ENCODE measurements around the gene TFAP2C.

The TFAP2C gene

GRCh38 chr20:56588996-56589395, 40.1 kb upstream of the TFAP2C start:
- DNase-seq (ENCODE audit: low spot score): no peak
- in situ Hi-C loops (cut with MboI; ENCODE audit: low pct_unique_long_range_greater_than_20kb, low sequenced_read_pairs, unreplicated experiment): no loop called here
- no peak for TF ChIP-seq CTCF (IDR thresholded peaks at IDR 0.05; ENCODE audit: extremely low read depth, insufficient read depth, missing control alignments)

- no peak for DNase-seq (ENCODE audit: low spot score)
- in situ Hi-C loops (cut with MboI; ENCODE audit: low pct_unique_long_range_greater_than_20kb, low sequenced_read_pairs, unreplicated experiment): no loop called here
- no peak for TF ChIP-seq CTCF (IDR thresholded peaks at IDR 0.05; ENCODE audit: extremely low read depth, insufficient read depth, missing control alignments)
Observed at GRCh38 chr20:56589633-56590032, 39.5 kb upstream of the TFAP2C start.

- in situ Hi-C loops (cut with MboI; ENCODE audit: low pct_unique_long_range_greater_than_20kb, low sequenced_read_pairs, unreplicated experiment): no loop called here
- DNase-seq (ENCODE audit: low spot score): no peak
- TF ChIP-seq CTCF (IDR thresholded peaks at IDR 0.05; ENCODE audit: extremely low read depth, insufficient read depth, missing control alignments): no peak
Observed at GRCh38 chr20:56590888-56591287, 38.2 kb upstream of the TFAP2C start.

GRCh38 chr20:56592211-56592610, 36.9 kb upstream of the TFAP2C start:
- in situ Hi-C loops (cut with MboI; ENCODE audit: low pct_unique_long_range_greater_than_20kb, low sequenced_read_pairs, unreplicated experiment): no loop called here
- TF ChIP-seq CTCF (IDR thresholded peaks at IDR 0.05; ENCODE audit: extremely low read depth, insufficient read depth, missing control alignments): no peak
- DNase-seq (ENCODE audit: low spot score): no peak

GRCh38 chr20:56592817-56593216, 36.3 kb upstream of the TFAP2C start:
- no peak for TF ChIP-seq CTCF (IDR thresholded peaks at IDR 0.05; ENCODE audit: extremely low read depth, insufficient read depth, missing control alignments)
- in situ Hi-C loops (cut with MboI; ENCODE audit: low pct_unique_long_range_greater_than_20kb, low sequenced_read_pairs, unreplicated experiment): no loop called here
- no peak for DNase-seq (ENCODE audit: low spot score)

- in situ Hi-C loops (cut with MboI; ENCODE audit: low pct_unique_long_range_greater_than_20kb, low sequenced_read_pairs, unreplicated experiment): no loop called here
- TF ChIP-seq CTCF (IDR thresholded peaks at IDR 0.05; ENCODE audit: extremely low read depth, insufficient read depth, missing control alignments): no peak
- no peak for DNase-seq (ENCODE audit: low spot score)
Observed at GRCh38 chr20:56595746-56596475, 33.2 kb upstream of the TFAP2C start.
